H1 (cell line): Measurements from ENCODE around the gene SIK3. TPM values are rescaled to one million over a fixed set of nuclear protein-coding genes. Genes with fewer than 3 reads are reported as not detected.

Source experiments
- CTCF ChIA-PET: fragments of 300-600 bp; sonication (Branson Sonifier 250); formaldehyde crosslinking; loops from one replicate; lab custom pipeline; 2021; ENCODE audit not compliant: partially characterized antibody; lab: Charles Lee
- POLR2A ChIA-PET: fragments of 300-600 bp; sonication (Branson Sonifier 250); formaldehyde crosslinking; loops from one replicate; lab custom pipeline; 2021; ENCODE audit warnings: inconsistent platforms; ENCODE audit not compliant: partially characterized antibody; lab: Charles Lee
- DNase-seq, 2 experiments: peaks; one replicate each; pipeline versions ENCODE4 v3.0.0 to v3.0.0-alpha.2; 2010 to 2022; ENCODE audit warnings: low spot score in 2 of 2, low read depth in 1 of 2, mixed read lengths in 1 of 2
- FAIRE-seq: peaks from 2 replicates; lab custom pipeline; 2011; peaks lifted over from hg19 to GRCh38; lab: Jason Lieb, UNC
- H2AFZ ChIP-seq: 2 replicates; pipeline ENCODE4 v1.8.1; 2012; ENCODE audit warnings: low read length, inconsistent platforms
- H2AK5ac ChIP-seq: 2 replicates; pipeline ENCODE4 v1.6.1; 2013; ENCODE audit warnings: low read depth, low read length
- H2BK120ac ChIP-seq: replicated peaks from 2 replicates; pipeline ENCODE3; 2013; ENCODE audit warnings: low read depth, low read length, inconsistent platforms
- H2BK12ac ChIP-seq: 2 replicates; pipeline ENCODE4 v1.6.1; 2013; ENCODE audit warnings: low read depth, low read length
- H2BK15ac ChIP-seq: 2 replicates; pipeline ENCODE4 v1.6.1; 2013; ENCODE audit warnings: low read length
- H2BK20ac ChIP-seq: 2 replicates; pipeline ENCODE4 v1.6.1; 2013; ENCODE audit warnings: low read length
- H2BK5ac ChIP-seq: 2 replicates; pipeline ENCODE4 v1.6.1; 2013; ENCODE audit warnings: low read depth, low read length
- H3K14ac ChIP-seq: 2 replicates; pipeline ENCODE4 v1.6.1; 2013; ENCODE audit warnings: inconsistent platforms; ENCODE audit not compliant: insufficient read length
- H3K18ac ChIP-seq: 2 replicates; pipeline ENCODE4 v1.6.1; 2013; ENCODE audit warnings: low read length; ENCODE audit errors: extremely low read depth
- H3K23ac ChIP-seq: 2 replicates; pipeline ENCODE4 v1.6.1; 2013; ENCODE audit warnings: inconsistent platforms; ENCODE audit not compliant: insufficient read length
- H3K23me2 ChIP-seq: 2 replicates; pipeline ENCODE4 v1.6.1; 2013; ENCODE audit warnings: low read depth, low read length
- H3K27ac ChIP-seq: 2 replicates; pipeline ENCODE4 v1.6.1; 2011; ENCODE audit warnings: low read depth, low read length, inconsistent platforms
- H3K27me3 ChIP-seq, 4 experiments: replicated peaks in 1 of 4; 1 replicate in 1 of 4; 2 replicates in 3 of 4; pipeline versions ENCODE4 v1.6.1 to v1.8.1; 2011 to 2013; ENCODE audit warnings: low read length in 3 of 4, mild to moderate bottlenecking in 3 of 4, inconsistent platforms in 2 of 4, mixed read lengths in 2 of 4, moderate library complexity in 1 of 4; ENCODE audit not compliant: control insufficient read depth in 3 of 4, insufficient read depth in 3 of 4; ENCODE audit errors: extremely low read depth in 1 of 4
- H3K36me3 ChIP-seq, 4 experiments: 2 replicates each; pipeline versions ENCODE4 v1.6.1 to v1.8.1; 2011 to 2013; ENCODE audit warnings: mild to moderate bottlenecking in 4 of 4, low read length in 3 of 4, moderate library complexity in 2 of 4, control low read depth in 1 of 4, inconsistent platforms in 1 of 4; ENCODE audit not compliant: insufficient read depth in 4 of 4, control insufficient read depth in 2 of 4
- H3K4ac ChIP-seq: replicated peaks from 2 replicates; pipeline ENCODE3; 2013; ENCODE audit warnings: low read length, low read depth, mixed read lengths, inconsistent platforms; ENCODE audit not compliant: insufficient read length
- H3K4me1 ChIP-seq, 4 experiments: replicated peaks in 1 of 4; 1 replicate in 1 of 4; 2 replicates in 3 of 4; pipeline versions ENCODE4 v1.6.1 to v1.8.1; 2011 to 2013; ENCODE audit warnings: low read length in 3 of 4, inconsistent platforms in 2 of 4, mixed read lengths in 1 of 4; ENCODE audit not compliant: insufficient read depth in 4 of 4, control insufficient read depth in 3 of 4
- H3K4me2 ChIP-seq, 2 experiments: 2 replicates each; pipeline versions ENCODE4 v1.6.1 to v1.8.1; 2011 to 2013; ENCODE audit warnings: low read depth in 2 of 2, low read length in 2 of 2, control low read depth in 1 of 2, inconsistent platforms in 1 of 2, mild to moderate bottlenecking in 1 of 2; ENCODE audit not compliant: insufficient read depth in 1 of 2
- H3K4me3 ChIP-seq, 4 experiments: fragments of 200-600, 300-600 bp in 1 of 4; sonication (generic), shearing (Covaris generic), sonication (Bioruptor Twin) in 1 of 4; 2 replicates each; pipeline versions ENCODE4 v1.5.1 to v1.8.1; 2011 to 2016; ENCODE audit warnings: low read length in 4 of 4, low read depth in 3 of 4, control low read depth in 2 of 4, inconsistent platforms in 2 of 4, mild to moderate bottlenecking in 2 of 4, mixed read lengths in 1 of 4, moderate library complexity in 1 of 4; ENCODE audit not compliant: insufficient read depth in 2 of 4; ENCODE audit errors: extremely low read depth in 1 of 4
- H3K56ac ChIP-seq: replicated peaks from 2 replicates; pipeline ENCODE3; 2013; ENCODE audit warnings: low read depth, mild to moderate bottlenecking, mixed read lengths, low read length, inconsistent platforms; ENCODE audit not compliant: insufficient read length
- H3K79me1 ChIP-seq: 2 replicates; pipeline ENCODE4 v1.6.1; 2013; ENCODE audit warnings: low read depth, low read length, control low read depth
- H3K79me2 ChIP-seq, 2 experiments: 2 replicates each; pipeline versions ENCODE4 v1.6.1 to v1.8.1; 2012 to 2013; ENCODE audit warnings: low read length in 2 of 2, mild to moderate bottlenecking in 2 of 2, inconsistent platforms in 1 of 2; ENCODE audit not compliant: insufficient read depth in 2 of 2, control insufficient read depth in 1 of 2
- H3K9ac ChIP-seq, 4 experiments: replicated peaks in 1 of 4; 1 replicate in 1 of 4; 2 replicates in 3 of 4; pipeline versions ENCODE4 v1.6.1 to v1.8.1; 2011 to 2013; ENCODE audit warnings: low read depth in 3 of 4, low read length in 3 of 4, control low read depth in 2 of 4, mild to moderate bottlenecking in 2 of 4, moderate library complexity in 2 of 4, inconsistent platforms in 1 of 4; ENCODE audit errors: extremely low read depth in 1 of 4
- H3K9me3 ChIP-seq, 2 experiments: 2 replicates each; pipeline versions ENCODE4 v1.6.1 to v1.8.1; 2012 to 2013; ENCODE audit warnings: mild to moderate bottlenecking in 2 of 2, moderate library complexity in 2 of 2, control low read depth in 1 of 2, inconsistent platforms in 1 of 2, low read depth in 1 of 2, low read length in 1 of 2, mixed read lengths in 1 of 2; ENCODE audit not compliant: insufficient read depth in 2 of 2
- H4K20me1 ChIP-seq, 2 experiments: replicated peaks in 1 of 2; 2 replicates each; pipeline versions ENCODE3 to v1.8.1; 2011 to 2013; ENCODE audit warnings: inconsistent platforms in 2 of 2, low read length in 2 of 2, mild to moderate bottlenecking in 1 of 2; ENCODE audit not compliant: insufficient read depth in 2 of 2, control insufficient read depth in 1 of 2
- H4K5ac ChIP-seq: 2 replicates; pipeline ENCODE4 v1.6.1; 2013; ENCODE audit warnings: low read length, low read depth, mixed read lengths, inconsistent platforms; ENCODE audit not compliant: insufficient read length
- H4K8ac ChIP-seq: 2 replicates; pipeline ENCODE4 v1.8.0; 2013; ENCODE audit warnings: mild to moderate bottlenecking, moderate library complexity, low read length, inconsistent platforms; ENCODE audit not compliant: insufficient read depth; ENCODE audit errors: extremely low read depth
- H4K91ac ChIP-seq: replicated peaks from 2 replicates; pipeline ENCODE3; 2013; ENCODE audit warnings: low read length, mixed read lengths, inconsistent platforms; ENCODE audit not compliant: insufficient read length
- GABPA ChIP-seq: IDR thresholded peaks from 2 replicates; pipeline ENCODE4 v1.6.1; 2011; ENCODE audit warnings: mild to moderate bottlenecking, low read length, moderate library complexity, borderline replicate concordance; ENCODE audit not compliant: insufficient read depth
- JUN ChIP-seq: IDR thresholded peaks from 2 replicates; pipeline ENCODE4 v1.6.1; 2011; ENCODE audit warnings: low read depth, mild to moderate bottlenecking, improper control_type of control experiment, low read length
- KDM5A ChIP-seq: fragments of 200-600 bp; IDR thresholded peaks from 2 replicates; pipeline ENCODE4 v1.7.1; 2012; ENCODE audit warnings: mild to moderate bottlenecking, low read length, inconsistent platforms, mixed read lengths
- POLR2AphosphoS5 ChIP-seq: IDR thresholded peaks from 2 replicates; pipeline ENCODE4 v1.6.1; 2011; ENCODE audit warnings: low read depth, low read length
- SIX5 ChIP-seq: IDR thresholded peaks from 2 replicates; pipeline ENCODE4 v1.6.1; 2011; ENCODE audit warnings: mild to moderate bottlenecking, low read depth, low read length
- SP2 ChIP-seq: IDR thresholded peaks from 2 replicates; pipeline ENCODE4 v1.6.1; 2012; ENCODE audit warnings: mild to moderate bottlenecking, low read length, inconsistent platforms
- SP4 ChIP-seq: IDR thresholded peaks from 2 replicates; pipeline ENCODE4 v1.6.1; 2012; ENCODE audit warnings: low read length, inconsistent platforms
- TAF1 ChIP-seq: IDR thresholded peaks from 2 replicates; pipeline ENCODE4 v1.6.1; 2011; ENCODE audit warnings: mild to moderate bottlenecking, low read depth, low read length
- TAF7 ChIP-seq: optimal IDR thresholded peaks from 2 replicates; pipeline ENCODE3; 2011; ENCODE audit warnings: low read depth, mild to moderate bottlenecking, inconsistent platforms, low read length, moderate library complexity, borderline replicate concordance
- polyA plus RNA-seq, 7 experiments: library from polyadenylated mRNA; depleted of rRNA in 3 of 7; stranded (reverse) in 5 of 7; unstranded in 2 of 7; fragments of >200 nt in 5 of 7; fragments of 200-250 nt in 2 of 7; gene quantifications; 1 replicate in 5 of 7; 2 replicates in 1 of 7; 4 replicates in 1 of 7; pipeline versions ENCODE4 v1.2.1 to v1.2.3, GENCODE V29; 2011 to 2013; ENCODE audit warnings: missing spikeins in 2 of 7, mixed read lengths in 2 of 7
- total RNA-seq: library from RNA; stranded (reverse); fragmentation: NEBNext Ultra II Directional; extraction: Animal tissue kit (Norgen Biotek cat#: 25700); gene quantifications from 2 replicates; pipeline ENCODE4 v1.2.1, GENCODE V29; 2021

SIK3 gene
- total and polyA plus RNA-seq, 2 of the 8 experiments (the other 6 are each of a cell fraction or from before 2014, with no cell fraction given), result 19.9 to 32.1 TPM

GRCh38 chr11:117057727-117058126 lies 40.5 kb downstream of the SIK3 start:
- POLR2A ChIA-PET, result no interaction called here
- H2BK12ac ChIP-seq, result no peak overlapping the region
- no peak overlapping the region for H4K8ac ChIP-seq
- no peak overlapping the region for H2BK5ac ChIP-seq
- H3K27ac ChIP-seq, result no peak overlapping the region
- H2BK120ac ChIP-seq, result no peak overlapping the region
- CTCF ChIA-PET, result no interaction called here
- H3K36me3 ChIP-seq, result no peaks in the 10 kb centered on the region
- no peak for DNase-seq
- H3K9ac ChIP-seq, result no peak overlapping the region
- peaks cover 3% of the 10 kb centered on the region in 2 experiments for H4K20me1 ChIP-seq
- H2BK15ac ChIP-seq, result no peak overlapping the region
- H3K4ac ChIP-seq, result no peak overlapping the region
- no peak overlapping the region for H4K91ac ChIP-seq
- no peak overlapping the region for H3K4me3 ChIP-seq
- no peak overlapping the region for H2AFZ ChIP-seq
- no peaks in the 10 kb centered on the region for H3K9me3 ChIP-seq
- H4K5ac ChIP-seq, result no peak overlapping the region
- H3K27me3 ChIP-seq, result no peaks in the 10 kb centered on the region
- H3K4me1 ChIP-seq, result peaks cover 0 to 6% (median 0%) of the 10 kb centered on the region in 4 experiments; a peak in 1 of 7 replicates
- no peak overlapping the region for H2BK20ac ChIP-seq
- H3K4me2 ChIP-seq, result no peak overlapping the region
- H3K18ac ChIP-seq, result no peak overlapping the region
- no peak for FAIRE-seq
- H3K14ac ChIP-seq, result no peak overlapping the region
- no peak overlapping the region for H2AK5ac ChIP-seq
- no peaks in the 10 kb centered on the region for H3K23me2 ChIP-seq
- peaks cover 7% of the 10 kb centered on the region; the same call in 1 of the 2 replicates for H3K79me1 ChIP-seq
- H3K56ac ChIP-seq, result no peak overlapping the region
- no peak overlapping the region for H3K23ac ChIP-seq
- H3K79me2 ChIP-seq, result peaks cover 0 to 77% of the 10 kb centered on the region in 2 experiments; a peak in 3 of 4 replicates
- TF ChIP-seq JUN, result no peak
- TF ChIP-seq GABPA, result no peak
- no peak for TF ChIP-seq SP4
- TF ChIP-seq KDM5A, result no peak
- no peak for TF ChIP-seq TAF1
- TF ChIP-seq SP2, result no peak
- no peak for TF ChIP-seq TAF7
- no peak for TF ChIP-seq POLR2AphosphoS5
- TF ChIP-seq SIX5, result no peak
